DMS53 treated with DMSO at 0.1 percent for 48 hours (cell line): Measurements from ENCODE around the gene USP14.

Experiments used
- DNase-seq: peaks from one replicate; lab custom pipeline; 2025; ENCODE audit not compliant: unreplicated experiment; lab: John Stamatoyannopoulos, UW

The USP14 gene

GRCh38 chr18:225745-226144, 67.4 kb downstream of the USP14 start:
- no peak for DNase-seq

GRCh38 chr18:227374-227773, 69.0 kb downstream of the USP14 start:
- no peak for DNase-seq

DNA sequence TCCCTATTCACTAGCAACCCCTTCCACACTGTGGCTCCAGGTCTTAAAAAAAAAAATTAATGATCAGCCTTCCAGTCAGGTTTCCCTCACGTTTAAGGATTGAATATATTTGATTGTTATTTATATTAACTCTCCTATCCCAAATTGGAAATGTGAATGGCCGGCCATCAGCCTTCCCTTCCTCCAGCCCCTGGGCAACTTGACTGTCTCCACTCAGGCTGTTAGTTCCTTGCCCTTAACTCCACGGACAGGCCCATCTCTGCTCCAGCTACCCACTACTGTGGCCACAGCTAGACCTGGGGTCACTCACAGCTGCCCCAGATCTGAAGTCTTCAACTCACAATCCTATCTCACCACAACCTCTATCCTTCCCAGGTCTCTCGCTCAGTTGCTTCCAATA, 69.5 kb downstream of the USP14 start:
- no peak for DNase-seq

- DNase-seq = no peak
These were observed 70.2 kb downstream of the USP14 start for GRCh38 chr18:228586-228985.

- DNase-seq = no peak
These were observed 73.2 kb downstream of the USP14 start for GRCh38 chr18:231563-231962.

DNA sequence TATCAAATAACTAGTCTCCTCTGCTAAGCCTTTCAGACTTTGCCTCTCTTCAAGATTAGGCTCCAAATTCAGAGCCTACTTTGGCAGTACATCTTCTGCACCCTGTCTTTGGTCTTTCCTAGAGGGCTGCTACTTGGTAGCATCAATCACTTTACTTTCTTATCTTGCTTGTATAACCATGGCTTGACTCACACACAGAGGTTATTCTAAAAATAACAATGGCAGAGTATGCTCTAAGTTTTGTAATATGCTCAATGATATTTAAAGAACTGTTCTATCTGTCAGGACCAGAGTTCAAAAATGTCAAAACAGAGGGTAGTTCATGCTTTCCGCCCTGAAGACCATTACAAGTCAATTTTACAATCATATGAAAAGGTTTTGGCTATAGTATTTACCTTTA, 81.8 kb downstream of the USP14 start:
- DNase-seq = no peak

DNA sequence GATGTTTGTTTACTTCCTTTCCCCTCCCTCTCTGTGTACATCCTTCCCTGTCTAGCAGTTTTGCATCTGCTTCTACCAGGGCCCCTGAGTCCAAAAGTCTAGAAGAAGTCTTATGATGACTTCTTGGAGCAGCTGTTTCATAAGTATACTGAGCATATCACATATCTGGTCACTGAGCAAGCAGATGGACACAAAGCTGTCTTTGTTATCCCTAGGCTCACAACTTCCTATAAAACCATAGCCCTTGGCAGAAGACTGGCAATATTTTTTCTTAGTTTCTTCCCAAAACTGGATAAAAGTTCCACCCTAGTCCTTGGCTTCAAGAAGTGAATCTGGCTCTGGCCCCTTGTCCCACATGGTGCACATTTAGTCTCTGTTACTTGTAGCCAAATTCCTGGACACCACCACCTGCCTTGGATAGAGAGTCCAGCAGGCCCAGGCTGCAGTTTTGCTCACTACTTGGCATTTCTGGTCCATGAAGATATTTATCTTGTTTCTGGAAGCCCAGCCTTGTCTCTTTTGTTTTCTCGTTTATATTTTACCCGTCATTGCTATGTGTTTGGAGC, 87.0 kb downstream of the USP14 start:
- DNase-seq = no peak

DNA sequence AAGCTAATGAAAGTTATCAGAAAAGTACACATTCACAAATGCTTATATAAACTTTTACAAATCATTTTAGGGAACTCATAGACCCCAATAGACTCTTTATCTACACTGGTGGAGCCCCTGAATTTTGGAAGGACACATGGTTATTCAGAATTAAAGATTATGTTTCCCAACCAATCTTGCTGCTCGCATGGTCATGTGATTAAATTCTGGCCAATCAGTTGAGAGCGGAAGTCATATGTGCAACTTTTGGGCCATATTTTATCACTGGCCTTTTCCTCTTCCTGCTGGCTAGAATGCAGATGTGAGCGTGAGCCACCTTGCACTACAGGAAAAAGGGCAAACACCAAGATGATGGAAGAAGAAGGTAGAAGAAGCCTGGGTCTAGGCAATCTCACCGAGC, 89.7 kb downstream of the USP14 start:
- DNase-seq = no peak

DNA sequence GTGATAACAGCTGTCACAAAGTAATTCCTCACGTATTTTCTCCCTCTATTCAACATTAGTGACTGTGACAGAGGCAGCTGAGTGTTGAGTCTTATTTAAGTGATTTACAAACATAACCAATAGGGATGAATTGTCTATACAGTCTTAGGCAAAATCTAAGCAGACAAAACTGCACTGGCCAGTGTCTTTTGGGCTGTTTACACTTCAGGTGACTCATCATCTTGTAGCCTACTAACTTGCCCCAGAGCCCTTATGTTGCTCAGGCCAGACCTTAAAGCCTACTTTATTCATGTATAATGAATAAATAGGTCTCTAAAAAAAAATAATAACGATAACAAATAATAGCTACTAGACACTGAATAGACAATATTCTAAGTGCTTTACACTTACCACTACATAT, 92.3 kb downstream of the USP14 start:
- DNase-seq = no peak

DNA sequence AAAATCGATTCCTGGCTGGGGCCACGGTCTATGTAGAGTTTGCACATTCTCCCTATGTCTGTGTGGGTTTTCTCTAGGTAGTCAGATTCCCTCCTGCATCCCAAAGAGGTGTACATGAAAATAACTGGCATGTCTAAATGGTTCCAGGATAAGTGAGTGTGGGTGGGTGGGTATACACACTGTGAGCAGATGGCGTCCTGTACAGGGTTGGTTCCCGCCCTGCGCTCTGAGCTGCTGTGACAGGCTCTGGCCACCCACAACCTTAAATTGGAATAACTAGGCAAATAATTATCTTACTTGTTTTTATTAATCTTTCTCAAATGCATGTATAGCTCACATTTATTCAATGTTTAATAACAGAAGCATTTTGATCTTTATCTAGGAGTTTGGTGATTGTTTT, 93.2 kb downstream of the USP14 start:
- DNase-seq = no peak

GRCh38 chr18:253121-253520, 94.8 kb downstream of the USP14 start:
- no peak for DNase-seq

DNA sequence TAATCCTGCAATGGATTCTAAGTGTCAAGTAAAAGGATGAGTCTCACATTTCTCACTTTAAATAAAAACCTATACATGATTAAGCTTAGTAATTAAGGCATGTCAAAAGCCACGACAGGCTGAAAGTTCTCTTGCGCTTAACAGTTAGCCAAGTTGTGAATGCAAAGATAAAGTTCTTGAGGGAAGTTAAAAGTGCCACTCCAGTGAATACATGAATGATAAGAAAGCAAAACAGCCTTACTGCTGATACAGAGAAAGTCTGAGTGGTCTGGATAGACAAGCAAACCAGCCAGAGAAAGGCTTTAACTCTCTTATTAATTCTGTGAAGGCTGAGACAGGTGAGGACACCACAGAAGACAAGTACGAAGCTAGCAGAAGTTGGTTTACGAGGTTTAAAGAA, 96.8 kb downstream of the USP14 start:
- DNase-seq = no peak

DNA sequence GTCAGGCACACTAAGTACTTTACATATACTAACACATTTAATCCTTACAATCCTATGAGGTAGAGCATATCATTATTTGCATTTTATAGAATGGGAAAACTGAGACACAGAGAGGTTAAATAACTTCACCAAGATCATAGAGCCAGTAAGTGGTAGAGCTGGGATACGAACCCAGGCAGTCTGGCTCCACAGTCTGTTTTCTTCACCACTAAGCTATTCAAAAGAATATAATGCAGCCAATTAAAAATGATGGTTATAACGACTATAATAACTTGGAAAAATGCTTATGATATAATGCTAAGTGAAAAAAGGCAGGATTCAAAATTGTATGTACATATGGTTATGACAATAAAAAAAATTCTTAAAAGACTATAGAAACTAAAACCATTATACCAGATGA, 102.2 kb downstream of the USP14 start:
- DNase-seq = no peak

GRCh38 chr18:261398-262073, 103.2 kb downstream of the USP14 start:
- no peak for DNase-seq
